Fibroblast of gingiva (primary cell): ENCODE measurements around the gene SRSF10.
"Not testable (repeated sequence)": the region's sequence is repeated elsewhere in the genome, so short reads cannot be mapped to it uniquely, and the experiment has no call there.

Experiments
- DNase-seq: peaks from one replicate; pipeline ENCODE4 v3.0.0-alpha.2; 2011; ENCODE audit warnings: low read depth

Gene SRSF10

GRCh38 chr1:23958810-23959460, 21.2 kb downstream of the SRSF10 start:
- peak; percentile 90 for DNase-seq

- DNase-seq = not testable (repeated sequence)
These were observed 21.9 kb downstream of the SRSF10 start for GRCh38 chr1:23958040-23958809.

GRCh38 chr1:23957096-23957495, 23.0 kb downstream of the SRSF10 start:
- DNase-seq = no peak

GRCh38 chr1:23953020-23953419, 27.1 kb downstream of the SRSF10 start:
- DNase-seq = no peak

- no peak for DNase-seq
These were observed 32.8 kb downstream of the SRSF10 start for GRCh38 chr1:23947366-23947765.

GRCh38 chr1:23936481-23937176, 43.5 kb downstream of the SRSF10 start:
- no peak for DNase-seq

GRCh38 chr1:23931491-23931880, 48.6 kb downstream of the SRSF10 start:
- DNase-seq = no peak

- DNase-seq = peak; percentile 90
These were observed 49.2 kb downstream of the SRSF10 start for GRCh38 chr1:23930861-23931490.

GRCh38 chr1:23930270-23930669, 49.9 kb downstream of the SRSF10 start:
- DNase-seq = no peak

- DNase-seq = no peak
These were observed 51.3 kb downstream of the SRSF10 start for GRCh38 chr1:23928789-23929188.

GRCh38 chr1:23927097-23927496, 53.0 kb downstream of the SRSF10 start:
- no peak for DNase-seq

GRCh38 chr1:23925279-23925678, 54.8 kb downstream of the SRSF10 start:
- no peak for DNase-seq

GRCh38 chr1:23924601-23925000, 55.5 kb downstream of the SRSF10 start:
- no peak for DNase-seq

- peak; percentile 22 for DNase-seq
These were observed 56.3 kb downstream of the SRSF10 start for GRCh38 chr1:23923592-23924499.

GRCh38 chr1:23922321-23922943, 57.7 kb downstream of the SRSF10 start:
- no peak for DNase-seq

GRCh38 chr1:23916209-23917131, 63.7 kb downstream of the SRSF10 start:
- DNase-seq = peak; percentile 56

GRCh38 chr1:23915466-23915865, 64.7 kb downstream of the SRSF10 start:
- no peak for DNase-seq

- no peak for DNase-seq
These were observed 65.2 kb downstream of the SRSF10 start for GRCh38 chr1:23914921-23915320.
